Stimulated activated CD4-positive, alpha-beta T cell treated with anti-CD3 and anti-CD28 coated beads, Interleukin-4, amount 100 ng/mL, for 24 hours (primary cell): Measurements from ENCODE around the gene RHOBTB1.

Experiments
- DNase-seq: peaks from one replicate; pipeline ENCODE4 v3.0.0-alpha.2; 2020

RHOBTB1 gene

GRCh38 chr10:60964257-60965235 is 20.6 kb upstream of the RHOBTB1 start:
- peak; percentile 49 for DNase-seq

GRCh38 chr10:60963441-60964256 is 19.7 kb upstream of the RHOBTB1 start:
- DNase-seq: no peak

DNA sequence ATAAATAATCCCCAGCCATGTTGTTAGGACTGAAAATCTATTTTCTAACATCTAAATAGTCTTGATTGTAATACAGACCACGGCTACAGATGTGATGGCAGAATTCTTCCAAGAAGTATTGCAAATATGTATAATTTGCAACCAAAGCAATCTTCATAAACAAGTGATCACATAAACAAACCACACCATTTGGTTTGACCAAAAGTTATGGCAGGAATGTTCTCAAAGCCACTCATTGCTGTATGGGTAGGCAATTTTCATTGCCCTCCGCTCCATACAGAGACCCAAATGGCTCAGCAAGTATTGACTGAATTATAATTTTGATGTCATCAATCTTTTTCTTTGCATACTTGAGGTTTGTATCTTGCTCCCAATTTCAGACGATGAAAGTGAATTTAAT is 19.0 kb upstream of the RHOBTB1 start:
- DNase-seq: no peak

DNA sequence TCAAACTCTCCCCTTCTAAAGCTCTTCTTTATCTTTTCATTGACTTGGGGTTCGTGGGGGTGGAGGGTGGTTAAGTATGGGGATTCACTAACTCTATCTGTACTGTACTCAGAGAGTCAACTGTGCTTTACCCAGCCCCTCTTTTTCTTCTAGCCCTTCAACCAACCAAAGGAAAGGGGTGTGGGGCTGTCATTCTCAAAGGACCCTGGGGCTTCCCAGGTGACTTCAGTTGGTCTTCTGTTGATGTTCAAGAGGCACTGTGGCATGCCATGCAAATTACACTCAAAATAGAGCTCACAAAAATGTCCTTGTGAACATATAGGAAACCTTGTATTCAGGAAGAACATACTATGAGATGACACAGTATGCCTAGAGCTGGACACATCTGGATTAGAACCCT is 16.9 kb upstream of the RHOBTB1 start:
- no peak for DNase-seq

DNA sequence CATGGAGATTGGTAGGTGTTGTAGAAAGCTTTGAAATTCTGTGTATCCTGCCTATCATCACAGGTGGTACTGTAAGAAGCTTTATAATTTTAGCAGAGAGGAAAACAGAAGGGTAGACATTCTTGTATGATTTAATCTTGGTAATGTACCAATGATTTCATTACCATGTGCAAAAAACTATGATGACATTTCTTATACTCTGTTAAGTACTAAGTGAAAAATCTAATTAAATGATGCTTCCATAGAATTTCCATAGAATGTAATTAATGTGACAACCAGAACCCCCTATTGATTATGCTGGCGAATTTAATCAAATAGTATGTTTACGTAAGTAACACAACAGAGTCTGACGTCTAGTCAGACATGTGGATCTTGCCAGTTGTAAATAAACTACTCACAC is 16.0 kb upstream of the RHOBTB1 start:
- no peak for DNase-seq

DNA sequence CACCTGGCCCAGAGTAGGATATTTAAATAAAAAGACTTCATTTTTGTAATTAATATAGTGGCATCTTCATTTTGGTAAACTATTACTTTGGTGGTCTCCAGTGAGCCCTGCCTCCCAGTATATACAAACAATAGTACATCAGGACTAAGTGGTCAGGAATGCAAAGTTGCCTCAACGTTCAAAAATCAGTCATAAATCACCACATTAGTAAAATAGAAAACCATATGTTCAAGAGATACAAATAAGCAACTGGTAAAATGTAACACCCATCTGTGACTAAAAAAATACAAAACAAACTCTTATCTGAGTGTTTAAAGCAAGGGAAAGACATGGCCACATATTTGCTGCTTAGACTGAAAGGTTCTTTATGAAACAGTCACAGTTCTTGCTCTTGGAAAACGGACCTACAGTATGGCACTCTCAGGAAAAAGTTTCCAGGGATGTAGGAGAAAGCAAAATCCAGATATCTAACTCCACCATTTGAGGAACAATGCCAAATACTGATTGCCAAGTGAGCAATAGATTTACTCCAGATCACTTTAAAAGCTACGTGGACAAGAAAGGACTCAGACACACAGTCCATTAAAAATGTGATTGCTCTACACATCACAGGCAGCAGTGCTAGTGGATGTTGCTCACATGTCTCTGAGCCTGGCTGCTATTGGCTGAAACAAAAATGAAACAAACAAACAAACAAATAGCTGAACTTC is 15.1 kb upstream of the RHOBTB1 start:
- no peak for DNase-seq

DNA sequence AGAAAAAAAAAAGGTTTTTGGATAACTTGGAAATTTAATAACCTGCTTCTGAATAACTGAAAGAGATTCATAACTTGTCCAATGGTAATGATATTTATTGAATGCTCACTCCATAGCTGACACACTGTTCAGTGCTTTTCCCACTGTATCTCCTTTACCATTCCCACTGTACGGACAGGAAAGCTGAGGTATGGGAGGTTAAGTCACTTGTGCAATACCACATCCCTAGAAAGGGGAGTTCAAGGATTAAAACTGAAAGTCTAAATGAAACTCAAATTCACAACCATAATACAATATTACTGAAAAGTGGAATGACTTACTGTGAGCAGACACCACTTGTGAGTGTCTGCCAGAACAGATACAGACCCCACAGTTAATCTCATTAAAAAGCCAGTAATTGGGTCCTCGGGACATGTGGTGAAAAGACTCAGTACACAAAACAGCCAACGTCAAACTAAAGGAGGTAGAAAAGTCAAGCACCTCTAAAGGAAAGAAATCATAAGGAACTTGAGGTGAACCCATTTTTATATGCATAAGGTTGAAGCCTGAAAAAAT is 13.8 kb upstream of the RHOBTB1 start:
- DNase-seq: no peak

DNA sequence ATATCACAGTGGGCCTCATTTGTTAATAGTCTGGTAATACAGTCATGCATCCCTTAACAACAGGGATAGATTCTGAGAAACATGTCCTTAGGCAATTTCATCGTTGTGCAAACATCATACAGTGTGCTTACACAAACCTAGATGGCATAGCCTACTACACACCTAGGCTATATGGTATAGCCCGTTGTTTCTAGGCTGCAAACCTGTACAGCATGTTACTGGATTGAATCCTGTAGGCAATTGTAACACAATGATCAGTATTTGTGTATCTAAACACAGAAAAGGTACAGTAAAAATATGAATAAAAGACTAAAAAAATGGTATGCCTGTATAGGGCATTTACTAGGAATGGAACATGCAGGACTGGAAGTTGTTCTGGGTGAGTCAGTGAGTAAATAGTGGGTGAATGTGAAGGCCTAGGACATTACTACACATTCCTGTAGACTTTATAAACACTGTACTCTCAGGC is 12.0 kb upstream of the RHOBTB1 start:
- DNase-seq: no peak

DNA sequence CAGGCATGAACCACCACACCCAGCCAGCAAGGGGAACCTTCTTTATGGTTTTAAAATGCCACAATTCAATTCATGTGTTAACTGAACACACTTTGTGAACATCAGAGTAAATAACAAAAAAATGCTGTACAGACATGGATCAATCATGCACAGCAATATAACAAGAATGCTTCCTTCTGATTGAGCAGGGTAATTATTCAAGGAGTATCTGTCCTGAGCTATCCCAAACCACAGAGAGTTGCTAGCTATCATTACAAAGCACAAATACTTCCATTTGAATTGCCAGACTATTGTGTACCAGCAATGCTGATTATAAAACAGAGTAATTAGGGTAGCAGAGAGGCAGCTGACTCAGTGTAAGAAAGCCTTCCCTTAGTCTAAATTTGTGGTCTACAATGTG is 11.3 kb upstream of the RHOBTB1 start:
- no peak for DNase-seq

DNA sequence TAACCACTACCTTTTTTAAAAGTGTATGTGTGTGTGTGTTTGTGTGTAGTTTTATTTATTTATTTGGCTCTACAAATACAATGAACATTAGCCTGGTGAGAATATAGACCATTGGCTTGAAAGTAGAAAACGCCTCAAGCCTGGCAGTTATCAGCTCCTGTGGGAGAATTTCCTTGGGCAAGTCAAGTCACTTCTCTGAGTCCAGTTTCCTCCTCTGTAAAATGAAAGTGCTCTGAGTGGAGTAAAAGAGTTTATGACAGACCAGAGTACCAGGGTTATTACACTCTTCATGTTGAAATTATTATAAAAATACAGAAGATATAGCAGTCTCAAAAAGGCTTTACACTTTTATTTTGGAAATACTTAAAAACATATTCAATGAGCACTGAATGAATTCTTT is 10.1 kb upstream of the RHOBTB1 start:
- DNase-seq: no peak

DNA sequence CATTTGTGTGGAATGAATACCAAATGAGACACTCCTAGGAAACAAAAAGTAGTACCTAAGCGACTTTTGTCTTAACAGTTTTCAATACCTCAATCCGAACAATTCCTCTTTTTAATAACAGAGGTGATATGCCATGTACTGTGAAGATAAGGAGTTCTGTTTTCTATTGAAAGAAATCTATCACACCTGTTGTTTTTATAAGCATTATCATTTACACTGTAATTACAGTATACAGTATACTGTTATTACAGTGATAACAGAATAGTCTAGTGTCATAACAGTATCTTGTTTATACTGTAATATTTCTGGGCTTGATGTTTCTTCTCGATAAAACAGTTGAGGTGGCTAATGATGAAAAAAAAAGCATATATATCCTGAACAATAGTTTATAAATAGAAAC is 9.4 kb upstream of the RHOBTB1 start:
- DNase-seq: no peak

DNA sequence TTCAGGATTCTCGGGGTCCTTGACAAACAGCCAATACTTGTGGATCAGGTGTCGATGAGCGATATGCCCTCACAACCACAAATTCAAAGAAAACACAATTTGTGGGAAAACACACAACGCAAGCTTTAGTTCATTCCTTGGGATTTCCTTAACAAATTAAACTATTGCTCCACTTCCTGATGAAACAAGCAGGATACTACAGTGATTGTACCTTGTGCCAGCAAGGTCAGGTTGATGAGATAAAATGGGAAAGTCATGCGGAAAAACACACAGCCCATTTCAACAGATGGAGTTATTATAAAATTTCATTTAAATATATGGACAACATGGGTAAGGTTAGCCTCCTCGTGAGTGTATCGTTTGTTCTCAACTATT is 8.8 kb upstream of the RHOBTB1 start:
- no peak for DNase-seq

DNA sequence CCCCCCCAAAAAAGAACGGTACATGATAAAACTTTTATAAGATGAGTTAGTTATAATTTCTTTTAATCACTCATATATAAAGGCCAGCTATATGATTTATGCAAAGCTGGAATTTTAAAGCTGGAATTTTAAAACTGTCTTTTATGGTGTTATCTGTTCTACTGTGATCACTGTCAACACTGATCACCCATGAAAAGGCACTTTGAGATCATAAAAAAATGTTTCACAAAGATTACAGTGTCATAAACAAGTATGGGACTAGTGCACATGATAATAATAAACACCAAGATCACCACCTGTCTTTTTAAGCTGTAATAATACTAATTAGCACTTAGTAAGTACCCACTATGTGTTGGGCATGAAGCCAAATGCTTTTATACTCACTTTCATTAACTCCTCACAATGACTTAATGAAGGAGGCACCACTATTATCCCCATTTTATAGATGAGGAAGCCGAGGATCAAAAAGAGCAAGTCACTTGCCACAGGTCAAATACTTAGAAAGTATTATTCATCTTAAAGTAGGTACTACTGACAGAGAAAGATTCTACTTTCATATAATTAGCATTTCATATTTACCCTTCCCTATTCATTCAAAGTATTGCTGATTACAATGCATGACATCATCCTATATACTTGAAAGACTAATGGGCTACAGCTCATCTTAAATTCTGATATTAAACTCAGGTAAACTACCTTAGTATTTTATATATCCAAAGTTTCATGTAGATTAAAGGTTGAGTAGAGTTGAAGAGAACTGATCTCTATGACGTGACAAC is 8.3 kb upstream of the RHOBTB1 start:
- no peak for DNase-seq

GRCh38 chr10:60951272-60951724 is 7.3 kb upstream of the RHOBTB1 start:
- DNase-seq: no peak

DNA sequence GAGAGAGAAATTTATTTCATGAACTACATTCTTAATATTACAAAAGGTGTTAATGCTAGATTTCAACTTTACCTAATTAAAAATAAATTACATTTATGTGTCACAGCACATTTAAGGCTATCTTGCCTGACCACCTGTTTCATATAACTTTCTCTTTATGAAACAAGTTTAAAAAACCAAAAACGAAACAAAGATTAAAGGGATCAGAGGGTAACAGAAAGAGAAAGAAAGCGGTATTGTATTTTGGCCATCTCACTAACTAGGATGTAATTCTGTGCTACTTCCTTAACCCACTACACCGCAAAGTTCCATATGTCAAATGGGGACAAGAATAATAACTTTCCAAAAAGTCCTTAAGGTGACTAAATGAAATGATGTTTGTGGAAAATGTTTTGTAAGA is 6.3 kb upstream of the RHOBTB1 start:
- DNase-seq: no peak

DNA sequence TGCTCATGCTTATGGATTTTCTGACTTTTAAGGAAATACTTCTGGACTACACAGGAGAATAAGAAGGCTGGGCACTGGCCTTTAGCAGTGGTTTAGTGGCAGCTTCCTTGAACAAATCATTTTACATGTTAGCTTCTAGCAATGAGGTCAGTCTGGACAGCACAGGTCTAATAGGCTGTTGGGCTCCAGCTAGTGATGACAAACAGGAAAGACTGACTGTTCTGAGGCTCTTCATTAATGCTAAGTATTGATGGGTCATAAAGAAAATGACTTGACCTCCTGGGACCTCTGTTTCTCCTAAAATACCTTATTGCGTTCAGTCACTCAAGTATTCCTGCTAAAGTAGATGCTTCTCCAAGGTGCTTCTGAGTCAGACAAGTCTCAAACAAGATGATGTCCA is 4.9 kb upstream of the RHOBTB1 start:
- DNase-seq: no peak

- no peak for DNase-seq
Measured at GRCh38 chr10:60944910-60945297, 919 bp upstream of the RHOBTB1 start.

DNA sequence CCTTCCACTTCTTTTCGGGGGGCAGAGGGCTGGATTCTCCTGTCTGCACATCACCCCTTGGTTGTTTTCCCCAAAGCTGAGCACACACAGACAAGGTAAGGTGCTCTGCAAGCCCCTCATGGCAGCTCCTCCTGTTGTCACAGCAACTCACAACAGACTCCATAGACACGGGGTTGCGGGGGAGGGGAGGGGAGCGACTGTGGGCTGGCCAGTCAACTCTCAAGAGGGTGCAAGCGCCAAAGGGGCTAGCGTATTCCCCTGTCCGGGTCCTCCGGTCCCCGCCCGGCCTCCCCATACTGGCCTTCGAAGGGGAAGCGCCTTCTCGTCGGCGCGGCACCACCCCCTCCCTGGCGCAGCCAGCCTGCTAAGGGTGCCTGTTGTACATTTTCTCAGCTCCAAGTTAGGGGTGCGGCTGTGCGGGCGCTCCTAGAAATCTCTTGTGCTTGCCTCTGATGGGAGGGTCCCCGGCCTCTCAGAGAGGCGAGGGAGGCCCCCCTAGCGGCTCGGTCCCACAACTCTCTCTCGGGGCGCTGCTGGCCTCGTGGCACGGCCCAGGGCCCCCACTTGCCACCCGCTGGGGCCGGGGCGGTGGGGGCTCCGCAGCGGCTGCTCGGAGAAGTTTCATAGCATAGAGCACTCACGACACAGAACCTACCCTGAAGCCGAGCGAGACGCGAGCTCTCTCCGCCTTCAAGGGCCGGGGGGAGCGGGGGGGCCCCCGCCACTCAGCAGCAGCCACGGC is 498 bp downstream of the RHOBTB1 start:
- no peak for DNase-seq

- no peak for DNase-seq
Measured at GRCh38 chr10:60942788-60943315, 1.1 kb downstream of the RHOBTB1 start.

DNA sequence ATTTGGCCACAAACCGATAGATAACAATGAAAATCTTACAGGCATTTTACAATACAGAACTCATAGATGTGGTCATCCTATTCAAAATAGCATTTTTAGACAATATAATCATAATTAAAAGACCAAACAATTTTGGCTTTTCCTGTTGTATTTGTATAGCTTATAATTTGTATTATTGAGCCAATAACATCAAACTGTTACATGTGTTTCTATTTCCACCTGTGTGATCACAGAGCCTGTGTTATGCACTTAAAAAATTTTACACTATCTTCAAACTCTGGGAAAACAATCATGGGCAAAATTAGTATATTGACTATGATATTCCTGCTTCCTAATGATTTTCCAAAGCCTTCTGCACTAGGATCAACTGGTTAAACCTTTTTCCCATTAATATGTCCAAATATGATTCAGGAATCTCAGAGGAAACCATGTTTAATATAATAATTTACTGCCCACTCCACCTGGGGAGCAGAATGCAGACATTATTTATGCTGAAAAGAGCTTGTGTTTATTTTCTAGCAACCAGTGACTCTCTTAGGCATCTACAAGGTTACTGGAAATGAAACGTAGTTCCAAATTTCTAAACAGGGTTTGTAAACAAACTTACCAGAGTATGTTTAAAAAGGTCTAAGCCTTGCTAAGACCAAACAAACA is 1.7 kb downstream of the RHOBTB1 start:
- DNase-seq: no peak
